T-helper 1 cell (primary cell): ENCODE data around the gene CPNE9.

Experiments used
- DNase-seq, 5 donors: peaks; one replicate each; pipeline ENCODE4 v3.0.0-alpha.2; 2012 to 2020

CPNE9 gene

DNA sequence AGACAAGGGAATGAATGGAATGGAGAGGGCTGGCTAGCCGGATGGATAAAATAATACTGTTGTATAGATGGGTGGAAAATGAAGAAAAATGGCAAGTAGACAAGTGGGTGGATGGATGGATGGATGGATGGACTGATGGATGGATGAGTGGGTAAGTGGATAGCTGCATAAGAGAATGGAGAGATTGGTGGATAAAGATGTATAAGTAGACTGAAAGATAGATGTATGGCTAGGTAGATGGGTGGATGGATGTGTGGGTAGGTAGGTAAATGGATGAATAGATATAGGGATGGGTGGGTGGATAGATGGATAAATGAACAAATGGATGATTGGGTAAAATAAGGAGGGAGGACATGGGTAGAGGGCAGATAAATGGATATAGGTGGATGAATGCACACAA, 13.9 kb downstream of the CPNE9 start:
- no peak for DNase-seq

DNA sequence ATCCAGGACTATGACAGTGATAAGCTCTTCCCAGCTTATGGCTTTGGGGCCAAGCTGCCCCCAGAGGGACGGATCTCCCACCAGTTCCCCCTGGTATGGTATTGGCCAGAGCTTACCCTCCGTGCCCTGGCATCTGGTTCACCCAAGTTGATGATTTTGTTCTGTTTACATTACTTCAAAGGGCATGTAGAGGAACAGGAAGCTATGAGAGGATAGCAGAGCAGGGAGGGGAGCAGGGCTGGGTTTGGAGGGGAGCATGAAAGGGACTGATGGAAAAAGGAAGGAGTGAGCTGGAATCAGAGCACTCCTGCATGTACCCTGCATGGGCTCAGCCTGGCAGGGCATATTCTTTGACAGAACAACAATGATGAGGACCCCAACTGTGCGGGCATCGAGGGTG, 14.5 kb downstream of the CPNE9 start:
- DNase-seq, result no peak

DNA sequence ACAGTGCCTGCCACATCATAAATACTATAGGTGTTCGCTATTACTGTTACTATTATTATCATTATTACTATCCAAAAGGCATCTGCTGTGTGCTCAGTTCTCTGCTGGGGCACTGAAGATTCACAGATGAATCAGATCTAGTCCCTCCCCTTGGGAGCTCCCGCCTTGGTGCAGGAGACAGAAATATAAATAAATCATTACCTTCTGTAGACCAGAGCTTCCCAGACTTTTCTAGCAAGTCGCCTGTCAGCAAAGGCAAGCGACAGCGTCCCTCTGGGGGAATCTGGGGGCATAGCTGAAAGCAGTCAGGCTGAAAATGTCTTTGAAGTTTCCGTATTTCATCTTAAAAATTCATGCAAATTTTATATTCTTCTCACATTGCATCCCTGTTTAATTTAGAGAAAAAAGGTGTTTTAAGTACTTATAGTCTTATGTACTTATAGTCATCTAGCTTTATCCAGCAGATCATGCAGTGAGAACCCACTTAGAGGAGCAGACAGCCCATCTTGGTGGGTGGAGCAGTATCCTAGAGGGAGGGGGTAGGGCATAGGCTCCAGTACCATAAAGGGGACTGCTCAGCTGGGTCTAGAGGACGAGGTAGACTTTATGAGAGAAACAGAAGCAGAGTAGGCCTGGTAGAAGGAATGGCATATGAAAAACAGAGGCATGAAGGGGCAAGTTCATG, 17.5 kb downstream of the CPNE9 start:
- DNase-seq, result no peak

DNA sequence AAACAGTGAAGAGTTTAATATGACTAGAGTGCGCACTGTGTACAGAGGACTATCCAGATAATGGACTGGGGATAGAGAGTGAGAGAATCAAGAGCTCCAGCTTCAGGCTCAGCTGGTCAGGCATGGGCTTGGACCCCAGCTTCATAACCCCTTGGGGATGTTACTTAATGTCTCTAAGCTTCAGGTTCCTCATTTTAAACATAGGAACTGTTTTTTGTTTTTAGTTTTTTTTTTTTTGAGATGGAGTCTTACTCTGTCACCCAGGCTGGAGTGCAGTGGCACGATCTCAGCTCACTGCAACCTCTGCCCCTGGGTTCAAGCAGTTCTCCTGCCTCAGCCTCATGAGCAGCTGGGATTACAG, 18.0 kb downstream of the CPNE9 start:
- DNase-seq, result no peak

DNA sequence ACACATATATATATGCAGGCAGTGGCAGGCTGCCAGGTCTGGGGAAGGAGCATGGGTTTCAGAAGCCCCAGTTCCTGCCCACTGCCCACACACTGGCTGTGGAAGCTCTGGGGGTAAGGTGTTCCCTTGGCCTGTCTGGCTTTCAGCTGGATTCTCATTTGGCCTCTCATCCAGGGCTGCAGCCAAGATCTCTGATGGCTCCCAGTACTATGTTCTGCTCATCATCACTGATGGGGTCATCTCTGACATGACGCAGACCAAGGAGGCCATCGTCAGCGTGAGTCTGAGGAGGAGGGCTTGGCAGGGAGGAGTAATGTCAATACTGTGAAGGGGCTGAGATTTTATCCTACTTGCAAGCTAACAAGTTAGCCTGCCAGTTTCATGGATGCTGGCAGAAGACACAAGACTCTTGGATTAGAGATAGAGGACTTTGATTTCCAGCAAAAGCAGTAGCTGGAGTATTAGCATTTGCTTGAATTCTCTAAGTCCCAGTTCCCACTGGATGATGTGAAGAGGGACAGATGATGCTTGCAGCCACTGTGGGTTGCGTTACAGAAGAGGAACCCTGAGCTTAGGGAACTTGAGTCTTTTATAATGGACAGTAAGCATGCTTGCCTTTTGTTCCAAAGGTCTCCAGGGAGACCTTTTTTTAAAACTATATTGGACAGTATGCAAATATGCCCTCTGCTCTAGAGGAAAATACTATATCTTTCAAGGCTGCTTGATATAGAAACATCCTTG, 22.3 kb downstream of the CPNE9 start:
- DNase-seq, result no peak

DNA sequence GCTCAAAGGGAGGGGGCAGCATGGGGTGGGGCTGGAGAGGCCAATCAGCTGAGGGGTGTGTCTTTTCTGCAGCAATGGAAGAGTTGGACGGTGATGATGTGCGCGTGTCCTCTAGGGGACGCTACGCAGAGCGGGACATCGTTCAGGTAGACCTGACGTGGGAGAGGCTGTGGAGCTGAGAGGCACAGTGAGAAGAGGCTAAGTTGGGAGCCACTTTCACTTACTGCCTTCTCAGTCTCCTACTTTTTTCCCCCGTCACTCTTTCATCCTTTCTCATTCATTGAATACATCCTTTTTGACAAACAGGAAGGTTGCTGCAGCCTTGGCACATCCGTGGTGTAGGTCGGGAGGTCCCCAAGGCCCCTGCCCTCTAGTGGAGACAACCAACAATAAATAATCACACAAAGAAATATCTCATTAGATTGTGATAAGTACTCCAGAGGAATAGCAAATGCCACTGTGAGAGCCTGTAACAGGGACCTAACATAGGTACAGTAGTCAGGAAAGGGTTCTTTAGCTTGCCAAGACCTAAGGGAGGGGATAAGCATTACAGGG, 23.5 kb downstream of the CPNE9 start:
- peak in 3 of 5 donors; percentile 37 to 79 (median 55) for DNase-seq

DNA sequence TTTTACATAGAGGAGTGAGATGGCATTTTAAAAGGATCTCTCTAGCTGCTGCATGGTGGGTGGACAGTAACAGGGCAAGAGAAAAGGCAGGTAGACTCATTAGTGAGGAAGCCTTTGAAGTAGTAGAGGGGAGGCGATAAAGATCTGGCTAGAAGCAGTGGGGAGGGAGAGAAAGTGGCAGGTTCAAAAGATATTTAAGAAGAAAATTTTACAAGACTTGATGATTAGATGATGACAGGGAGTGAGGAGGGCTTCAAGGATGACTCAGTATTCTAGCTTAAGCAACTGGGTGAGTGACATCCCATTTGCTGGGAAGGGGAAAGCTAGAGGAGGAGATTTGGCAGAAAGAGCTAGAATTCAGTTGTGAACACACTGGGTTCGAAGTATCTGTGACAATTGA, 24.1 kb downstream of the CPNE9 start:
- no peak for DNase-seq

DNA sequence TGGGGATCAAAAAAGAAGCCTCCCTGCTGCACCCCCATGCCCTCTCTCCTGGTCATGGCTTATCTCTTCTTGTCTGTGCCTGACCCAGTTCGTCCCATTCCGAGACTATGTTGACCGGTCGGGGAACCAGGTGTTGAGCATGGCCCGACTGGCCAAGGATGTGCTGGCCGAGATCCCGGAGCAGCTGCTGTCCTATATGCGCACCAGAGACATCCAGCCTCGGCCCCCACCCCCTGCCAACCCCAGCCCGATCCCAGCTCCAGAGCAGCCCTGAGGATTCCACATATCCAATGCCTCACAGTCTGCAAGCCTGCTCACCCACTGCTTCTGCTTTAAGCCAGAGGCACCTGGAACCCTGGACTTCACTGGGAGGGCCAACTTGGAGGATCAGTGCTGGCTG, 25.8 kb downstream of the CPNE9 start:
- no peak for DNase-seq

DNA sequence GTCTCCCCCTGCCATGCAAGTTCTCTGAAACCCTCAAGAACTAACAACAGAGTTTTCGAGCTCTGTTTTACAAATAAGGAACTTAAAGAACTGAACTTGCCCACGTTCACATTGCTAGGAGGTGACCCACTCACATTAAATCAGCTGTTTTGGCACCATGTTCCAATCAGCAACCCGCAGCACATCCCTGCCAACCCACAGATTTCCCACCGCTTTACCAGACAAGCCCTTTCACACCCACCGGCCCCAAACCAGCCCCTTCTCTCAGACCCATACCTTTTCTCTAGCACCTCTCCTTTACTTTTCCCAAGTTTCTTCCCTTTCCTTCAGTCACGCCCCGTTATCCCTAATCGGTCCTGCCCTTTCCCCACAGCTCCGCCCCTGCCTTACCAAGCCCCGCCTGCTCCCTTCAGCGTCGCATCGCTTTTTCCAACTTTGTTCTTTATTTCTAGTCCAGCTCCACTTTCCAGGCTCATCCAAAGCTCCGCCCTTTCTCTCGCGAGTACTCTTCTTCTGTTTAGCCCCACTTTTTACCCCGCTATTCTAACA, 27.1 kb downstream of the CPNE9 start:
- no peak for DNase-seq

DNA sequence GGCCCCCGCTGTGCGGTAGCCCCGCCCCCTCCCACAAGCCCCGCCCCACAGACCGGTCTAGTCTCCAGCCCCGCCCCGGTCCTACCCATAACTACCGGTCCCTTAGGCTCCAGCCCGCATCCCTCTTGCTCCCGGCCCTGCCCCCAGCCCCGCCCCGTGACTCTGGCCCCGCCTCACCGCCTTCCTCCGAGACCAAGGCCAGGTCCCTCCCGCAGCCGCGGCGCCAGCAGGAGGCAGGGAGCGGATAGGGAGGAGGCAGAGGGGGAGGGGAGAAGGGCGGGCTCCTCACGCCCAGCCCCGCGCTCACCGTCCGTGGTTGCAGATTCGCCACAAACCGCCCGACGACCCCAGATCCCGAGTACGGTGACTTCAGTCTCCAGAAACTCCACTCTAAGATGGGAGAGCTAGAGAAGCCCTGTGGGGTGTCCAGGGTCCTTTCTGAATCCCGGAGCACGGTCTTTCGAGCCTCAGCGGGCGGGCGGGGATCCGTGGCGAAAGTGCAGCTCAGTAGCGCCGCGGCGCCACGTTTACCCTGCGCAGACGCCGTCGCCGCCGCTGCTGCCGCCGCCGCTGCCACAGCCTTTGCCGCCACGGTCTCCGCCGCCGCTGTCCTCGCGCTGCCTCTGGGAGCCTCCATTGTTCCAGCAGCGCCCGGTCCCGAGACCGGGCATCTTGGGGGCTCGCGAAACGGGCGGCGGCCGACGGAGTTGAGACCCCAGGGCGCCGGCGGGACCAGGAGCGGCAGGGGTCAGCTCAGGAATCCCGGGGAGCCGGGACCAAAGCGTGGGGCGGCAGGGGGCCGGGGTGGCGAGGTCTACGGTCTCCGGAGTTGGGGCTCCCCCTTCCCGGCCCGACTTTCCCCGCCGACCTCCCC, 27.8 kb downstream of the CPNE9 start, which contains the start of gene BRPF1:
Gene BRPF1, plus strand, starts transcription at position 530 of the 874 bp plus-strand sequence. CDS start 2,406 bp downstream, outside the sequence.
- DNase-seq, result peak; percentile 99 to 100 (median 100)

DNA sequence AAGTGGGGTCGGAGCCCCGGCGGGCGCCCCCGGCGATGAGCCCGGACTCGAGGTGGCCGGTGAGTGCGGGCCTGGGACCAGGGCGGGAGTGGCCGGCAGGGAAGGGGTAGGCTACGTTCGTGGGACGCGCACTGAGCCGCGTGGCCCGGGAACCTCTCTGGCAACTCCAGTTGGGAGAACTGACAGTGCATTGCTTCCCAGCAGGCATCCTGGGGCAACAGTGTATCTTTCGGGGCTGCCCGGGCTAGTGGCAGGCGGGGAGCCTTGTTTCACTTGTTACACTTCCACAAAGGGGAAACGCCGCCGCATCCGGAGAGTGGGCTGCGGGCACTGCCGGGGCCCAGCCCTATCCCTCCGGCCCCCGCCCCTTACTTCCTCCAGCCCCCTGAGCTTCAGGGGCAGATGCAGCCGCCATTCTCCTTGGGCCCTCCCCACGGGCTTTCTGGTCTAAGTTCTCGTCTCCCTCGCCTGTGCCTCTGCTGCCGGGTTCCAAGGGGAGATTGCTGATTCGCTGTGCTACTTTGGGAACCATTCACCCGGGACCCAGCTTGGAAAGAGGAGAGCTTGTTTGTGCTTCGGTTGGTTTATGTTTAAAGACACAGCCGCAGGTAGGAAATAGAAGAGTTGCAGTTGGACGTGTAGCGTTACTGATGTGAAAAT, 28.6 kb downstream of the CPNE9 start:
- peak in 3 of 5 donors; percentile 26 to 37 (median 35) for DNase-seq

DNA sequence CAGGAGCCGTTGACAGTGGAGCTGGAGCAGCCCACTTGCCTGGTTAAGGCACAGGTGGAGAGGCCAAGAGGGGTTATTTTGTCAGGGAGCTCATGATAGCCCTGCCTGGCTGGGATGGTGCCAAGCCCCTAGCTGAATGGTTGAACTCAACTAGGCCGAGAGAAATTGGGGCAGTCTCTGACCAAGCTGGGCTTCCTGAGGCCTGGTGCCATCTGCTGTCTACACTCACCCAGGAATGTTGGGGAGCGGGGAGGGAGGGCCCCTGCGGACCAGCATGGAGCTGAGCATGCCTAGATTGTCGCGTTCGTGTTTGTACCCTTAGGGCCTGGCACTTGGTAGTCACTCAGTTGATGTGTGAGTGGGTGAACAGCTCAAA, 29.1 kb downstream of the CPNE9 start:
- DNase-seq, result no peak

DNA sequence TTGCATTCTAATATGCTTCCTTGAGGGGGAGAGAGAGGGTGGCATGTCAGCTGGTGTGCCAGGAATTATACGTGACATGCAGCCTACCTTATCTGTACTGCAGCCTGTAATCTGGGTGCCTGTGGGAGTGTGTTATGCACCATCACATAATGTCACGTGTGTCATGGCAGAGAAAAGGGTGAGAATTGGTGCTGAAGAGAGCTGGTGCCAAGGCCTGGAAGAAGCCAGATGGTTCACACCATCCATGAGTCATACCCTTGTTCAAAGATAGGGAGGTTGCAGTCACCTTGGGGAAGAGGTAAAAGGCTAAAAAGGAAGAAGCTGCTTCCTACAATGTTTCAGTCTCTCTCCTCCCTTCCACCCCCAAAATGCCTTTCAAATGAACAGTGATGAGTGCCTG, 33.2 kb downstream of the CPNE9 start:
- no peak for DNase-seq

DNA sequence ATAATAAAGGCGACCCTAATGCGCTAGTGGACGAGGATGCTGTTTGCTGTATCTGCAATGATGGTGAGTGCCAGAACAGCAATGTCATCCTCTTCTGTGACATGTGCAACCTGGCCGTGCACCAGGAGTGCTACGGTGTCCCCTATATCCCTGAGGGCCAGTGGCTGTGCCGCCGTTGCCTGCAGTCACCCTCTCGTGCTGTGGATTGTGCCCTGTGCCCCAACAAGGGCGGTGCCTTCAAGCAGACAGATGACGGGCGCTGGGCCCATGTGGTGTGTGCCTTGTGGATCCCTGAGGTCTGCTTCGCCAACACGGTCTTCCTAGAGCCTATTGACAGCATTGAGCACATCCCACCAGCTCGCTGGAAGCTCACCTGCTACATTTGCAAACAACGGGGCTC, 35.5 kb downstream of the CPNE9 start:
- DNase-seq, result no peak

DNA sequence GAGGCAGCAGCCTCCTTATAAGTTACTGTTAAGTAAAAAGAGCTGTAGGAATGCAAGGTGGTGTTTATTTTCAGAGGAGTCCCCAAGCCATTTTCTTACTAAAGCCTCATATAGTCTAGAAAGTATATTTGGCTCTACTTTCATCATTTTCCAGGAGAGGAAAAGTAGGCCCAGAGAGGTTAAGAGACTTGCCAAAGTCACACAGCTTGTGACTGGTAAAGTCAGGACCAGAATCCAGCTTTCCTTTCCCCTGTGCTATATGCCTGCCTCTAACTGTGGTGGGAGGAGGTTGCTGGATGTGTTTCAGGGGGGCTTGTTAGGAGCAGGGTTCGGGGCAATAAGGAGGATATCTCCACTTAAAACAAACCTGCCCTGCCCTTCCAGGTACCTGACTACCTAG, 38.9 kb downstream of the CPNE9 start:
- no peak for DNase-seq

DNA sequence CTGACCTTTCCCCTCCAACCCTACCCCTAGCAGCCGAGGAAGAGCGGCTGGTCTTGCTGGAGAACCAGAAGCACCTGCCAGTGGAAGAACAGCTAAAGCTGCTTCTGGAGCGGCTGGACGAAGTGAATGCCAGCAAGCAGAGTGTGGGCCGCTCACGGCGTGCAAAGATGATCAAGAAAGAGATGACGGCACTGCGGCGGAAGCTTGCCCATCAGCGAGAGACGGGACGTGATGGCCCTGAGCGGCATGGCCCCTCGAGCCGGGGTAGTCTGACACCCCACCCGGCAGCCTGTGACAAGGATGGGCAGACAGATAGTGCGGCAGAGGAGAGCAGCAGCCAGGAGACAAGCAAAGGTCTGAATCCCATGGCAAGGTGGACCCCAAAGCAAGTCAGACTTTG, 39.9 kb downstream of the CPNE9 start:
- DNase-seq, result no peak

DNA sequence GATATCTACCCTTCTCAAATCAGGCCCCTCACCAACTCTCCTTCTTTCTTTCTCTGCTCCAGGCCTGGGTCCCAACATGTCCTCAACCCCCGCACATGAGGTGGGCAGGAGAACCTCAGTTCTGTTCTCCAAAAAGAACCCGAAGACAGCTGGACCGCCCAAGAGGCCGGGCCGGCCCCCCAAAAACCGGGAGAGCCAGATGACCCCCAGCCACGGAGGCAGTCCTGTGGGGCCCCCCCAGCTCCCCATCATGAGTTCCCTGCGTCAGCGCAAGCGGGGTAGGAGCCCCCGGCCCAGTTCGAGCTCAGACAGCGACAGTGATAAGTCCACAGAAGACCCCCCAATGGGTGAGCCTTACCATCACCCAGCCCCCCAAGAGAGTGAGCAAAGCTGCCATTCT, 40.5 kb downstream of the CPNE9 start:
- DNase-seq, result no peak

DNA sequence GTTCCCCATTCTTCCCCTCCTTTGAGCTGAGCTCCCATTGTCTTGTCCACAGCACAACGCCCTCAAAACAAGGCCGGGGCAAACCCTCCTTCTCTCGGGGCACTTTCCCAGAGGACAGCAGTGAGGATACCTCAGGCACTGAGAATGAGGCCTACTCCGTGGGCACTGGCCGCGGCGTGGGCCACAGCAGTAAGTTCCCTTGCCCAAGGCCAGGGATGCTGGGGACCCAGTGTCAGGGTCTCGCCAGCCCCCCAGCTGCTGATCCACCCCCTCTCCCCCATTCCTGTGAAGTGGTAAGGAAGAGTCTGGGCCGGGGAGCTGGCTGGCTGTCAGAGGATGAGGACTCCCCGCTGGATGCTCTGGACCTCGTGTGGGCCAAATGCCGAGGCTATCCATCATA, 41.9 kb downstream of the CPNE9 start:
- DNase-seq, result no peak

DNA sequence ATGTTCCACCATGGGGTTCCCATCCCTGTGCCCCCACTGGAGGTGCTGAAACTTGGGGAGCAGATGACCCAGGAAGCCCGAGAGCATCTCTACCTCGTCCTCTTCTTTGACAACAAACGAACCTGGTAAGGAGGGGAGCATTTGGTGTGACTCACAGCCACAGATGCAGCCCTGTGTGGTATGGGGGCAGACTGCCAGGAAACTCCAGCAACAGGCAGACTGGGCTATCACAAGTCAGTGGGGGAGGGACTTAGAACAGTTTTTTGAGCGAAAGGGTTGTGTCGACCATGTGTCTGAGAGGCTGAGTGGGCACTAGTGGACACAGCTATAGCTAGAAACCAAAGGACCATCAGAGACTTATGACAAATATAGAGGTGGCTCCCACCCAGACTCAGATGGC, 42.7 kb downstream of the CPNE9 start:
- DNase-seq, result peak in 1 of 5 donors; percentile 35

DNA sequence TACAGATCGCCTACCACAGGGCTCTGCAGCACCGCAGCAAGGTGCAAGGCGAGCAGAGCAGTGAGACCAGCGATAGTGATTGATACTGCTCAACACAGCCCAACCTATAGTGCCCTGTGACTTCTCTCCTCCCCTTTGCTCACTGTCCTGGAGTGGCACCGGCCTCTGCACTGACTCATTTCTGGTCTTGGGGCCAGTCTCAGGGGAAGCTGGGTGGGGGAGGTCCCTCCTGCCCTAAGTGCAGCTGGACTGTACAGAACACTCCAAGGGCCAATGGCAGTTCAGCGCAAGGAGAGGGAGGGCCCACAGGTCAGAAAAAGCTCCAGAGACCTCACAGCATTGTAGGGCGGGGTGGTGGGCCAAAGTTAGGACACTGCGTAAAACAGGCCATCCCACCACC, 43.6 kb downstream of the CPNE9 start:
- no peak for DNase-seq

DNA sequence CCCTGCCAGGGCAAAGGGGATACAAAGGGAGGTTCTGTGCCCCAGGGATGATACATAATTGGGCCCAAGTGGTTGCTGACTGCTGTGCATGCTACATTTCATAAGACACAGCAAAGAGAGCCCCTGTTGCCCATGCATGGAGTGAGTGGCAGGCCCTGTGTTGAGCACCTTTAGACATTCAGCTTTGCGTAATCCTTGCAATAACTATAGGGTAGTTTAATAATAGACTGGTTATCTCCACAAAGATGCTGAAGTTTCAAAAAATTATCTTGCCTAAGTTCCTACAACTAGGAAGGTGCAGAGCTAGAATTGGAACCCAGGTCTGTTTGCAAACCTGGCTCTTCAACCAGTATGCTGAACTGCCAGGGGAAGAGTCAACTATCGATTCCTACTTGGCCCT, 44.4 kb downstream of the CPNE9 start:
- no peak for DNase-seq

DNA sequence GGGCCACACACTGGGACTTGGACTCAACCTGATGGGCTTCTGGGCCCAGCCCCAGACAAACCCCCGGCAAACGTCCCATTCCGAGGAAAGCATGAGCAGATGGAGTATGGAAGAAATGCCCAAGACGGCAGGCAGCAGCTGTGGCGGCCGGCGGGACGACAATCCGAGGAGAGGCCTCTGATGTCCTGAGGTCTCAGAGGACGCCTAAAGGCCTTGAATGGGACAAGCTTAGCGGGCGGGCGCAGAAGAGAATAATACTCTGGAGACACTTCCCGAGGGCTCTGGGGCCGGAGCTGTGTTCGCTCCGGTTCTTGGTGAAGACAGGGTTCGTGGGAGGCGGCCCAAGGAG, 45.6 kb downstream of the CPNE9 start:
- peak in 1 of 5 donors; percentile 8 for DNase-seq
